Stimulated activated naive CD8-positive, alpha-beta T cell treated with anti-CD3 and anti-CD28 coated beads, Interleukin-15, Interleukin-2, amounts not matched to agents 100 ng/mL and 50 ng/mL, for 24 hours (primary cell): ENCODE measurements around the gene TBPL2.

ENCODE experiments used
- H3K27ac Mint-ChIP-seq: one replicate; pipeline ENCODE4 v1.8.0; 2021; ENCODE audit warnings: mild to moderate bottlenecking, mixed read lengths
- H3K27me3 Mint-ChIP-seq: one replicate; pipeline ENCODE4 v1.8.0; 2021; ENCODE audit warnings: mixed read lengths
- H3K36me3 Mint-ChIP-seq: one replicate; pipeline ENCODE4 v1.8.0; 2021; ENCODE audit warnings: low read depth, mixed read lengths
- H3K4me1 Mint-ChIP-seq: one replicate; pipeline ENCODE4 v1.8.0; 2021; ENCODE audit warnings: low read depth, mixed read lengths
- H3K4me3 Mint-ChIP-seq: one replicate; pipeline ENCODE4 v1.8.0; 2021; ENCODE audit warnings: mild to moderate bottlenecking, mixed read lengths
- H3K9me3 Mint-ChIP-seq: one replicate; pipeline ENCODE4 v1.8.0; 2021; ENCODE audit warnings: mixed read lengths

Gene TBPL2

DNA sequence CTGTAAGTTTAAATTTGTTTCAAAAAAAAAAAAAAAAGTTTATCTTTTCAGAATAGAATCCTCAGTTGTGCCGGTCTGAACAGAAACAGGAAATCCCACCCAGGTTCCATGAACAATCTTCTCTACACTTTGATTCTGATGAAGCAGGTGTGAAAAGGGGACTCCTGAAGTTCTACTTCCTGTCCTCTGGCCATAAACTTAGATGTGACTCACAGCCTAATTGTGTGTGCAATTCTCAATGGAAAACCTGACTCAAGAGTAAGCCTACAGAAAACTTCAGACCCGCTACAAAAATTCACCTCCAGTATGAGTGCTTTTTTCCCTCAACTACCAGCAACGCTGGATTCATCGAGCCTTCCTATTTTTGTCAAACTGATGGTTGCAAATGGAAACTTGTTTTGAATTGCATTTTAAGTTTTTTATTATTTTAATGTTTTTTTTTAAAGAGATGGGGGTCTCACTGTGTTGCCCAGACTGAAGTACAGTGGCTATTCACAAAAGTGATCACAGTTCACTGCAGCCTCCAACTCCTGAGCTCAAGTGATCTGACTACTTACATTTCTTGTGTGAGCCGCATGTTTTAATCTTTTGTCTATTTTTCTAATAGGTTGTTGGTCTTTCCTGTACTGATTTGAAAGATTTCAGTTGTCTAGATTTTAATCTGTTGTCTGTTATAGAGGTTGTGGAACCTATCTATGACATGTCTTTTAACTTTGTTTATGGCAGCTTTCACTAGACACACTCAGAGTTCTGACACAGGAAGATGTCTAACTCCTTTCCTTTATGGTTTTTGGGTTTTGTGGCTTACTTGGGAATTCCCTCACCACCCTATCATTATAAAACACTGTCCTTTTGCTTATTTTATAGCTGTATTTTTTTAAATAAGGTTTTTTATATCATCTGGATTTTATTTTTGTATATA lies 66.4 kb downstream of the TBPL2 start:
- Mint-ChIP-seq H3K27ac (peak overlapping the region; percentile 95), H3K9me3 (no peaks in the 10 kb centered on the region), H3K36me3 (peaks cover 58% of the 10 kb centered on the region), H3K27me3 (no peaks in the 10 kb centered on the region), H3K4me1 (peaks cover 56% of the 10 kb centered on the region), H3K4me3 (peak overlapping the region; percentile 82)

GRCh38 chr14:55372825-55373224 lies 67.6 kb downstream of the TBPL2 start:
- Mint-ChIP-seq H3K27me3 (no peaks in the 10 kb centered on the region), H3K9me3 (no peaks in the 10 kb centered on the region), H3K4me3 (no peak overlapping the region), H3K27ac (peak overlapping the region; percentile 95), H3K36me3 (peaks cover 55% of the 10 kb centered on the region), H3K4me1 (peaks cover 56% of the 10 kb centered on the region)

DNA sequence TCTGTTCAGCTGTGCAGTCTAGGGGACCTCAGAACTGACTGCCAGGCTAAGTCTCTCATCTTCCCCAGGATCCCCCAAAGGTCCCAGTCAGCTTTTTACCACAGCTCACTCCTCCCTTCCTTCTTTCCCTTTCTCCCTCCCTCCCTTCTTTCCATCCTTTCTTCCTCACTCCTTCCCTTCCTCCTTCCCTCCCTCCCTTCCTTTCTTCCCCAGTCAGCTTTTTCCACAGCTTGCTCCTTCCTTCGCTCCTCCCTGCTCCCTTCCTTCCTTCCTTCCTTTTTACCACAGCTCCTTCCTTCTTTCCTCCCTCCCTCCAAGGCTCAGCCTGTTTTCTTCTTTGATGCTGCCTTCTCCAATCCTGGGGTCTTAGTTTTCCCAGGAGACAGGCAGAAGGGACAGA lies 68.0 kb downstream of the TBPL2 start:
- no peaks in the 10 kb centered on the region for H3K9me3 Mint-ChIP-seq
- H3K27ac Mint-ChIP-seq = peak overlapping the region; percentile 95
- no peaks in the 10 kb centered on the region for H3K27me3 Mint-ChIP-seq
- no peak overlapping the region for H3K4me3 Mint-ChIP-seq
- peaks cover 55% of the 10 kb centered on the region for H3K36me3 Mint-ChIP-seq
- H3K4me1 Mint-ChIP-seq = peaks cover 56% of the 10 kb centered on the region

DNA sequence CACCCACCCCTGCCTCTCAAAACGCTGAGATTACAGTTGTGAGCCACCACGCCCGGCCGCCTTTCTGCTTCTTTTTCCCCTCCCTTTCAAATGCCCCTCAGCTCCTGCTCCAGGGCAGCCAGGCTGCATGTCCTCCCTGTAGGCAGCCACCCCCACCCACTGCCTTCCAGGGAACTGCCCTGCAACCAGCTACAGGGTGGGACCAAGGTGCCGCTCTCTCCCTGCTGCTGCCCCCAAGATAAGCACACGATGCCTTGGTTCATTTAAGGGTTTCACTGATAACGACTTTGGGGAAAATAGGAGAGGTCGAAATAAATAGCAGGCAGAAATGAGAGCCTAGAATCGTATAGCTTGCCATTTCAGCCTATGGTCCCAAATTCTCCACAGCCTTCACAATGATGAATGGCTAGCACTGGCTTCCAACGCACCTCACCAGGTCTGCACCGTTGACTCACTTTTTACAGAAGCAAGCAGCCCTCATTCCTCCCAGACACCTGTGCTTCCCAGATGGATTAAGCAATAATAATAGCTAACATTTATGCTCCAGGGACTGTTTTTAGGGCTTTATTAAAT lies 69.4 kb downstream of the TBPL2 start:
- Mint-ChIP-seq H3K27ac (no peak overlapping the region), H3K9me3 (no peaks in the 10 kb centered on the region), H3K27me3 (no peaks in the 10 kb centered on the region), H3K4me1 (peaks cover 47% of the 10 kb centered on the region), H3K36me3 (peaks cover 55% of the 10 kb centered on the region), H3K4me3 (no peak overlapping the region)

GRCh38 chr14:55366271-55366670 lies 74.1 kb downstream of the TBPL2 start:
- peaks cover 7% of the 10 kb centered on the region for H3K4me1 Mint-ChIP-seq
- H3K9me3 Mint-ChIP-seq = no peaks in the 10 kb centered on the region
- no peak overlapping the region for H3K4me3 Mint-ChIP-seq
- peaks cover 57% of the 10 kb centered on the region for H3K36me3 Mint-ChIP-seq
- H3K27me3 Mint-ChIP-seq = no peaks in the 10 kb centered on the region
- H3K27ac Mint-ChIP-seq = no peak overlapping the region
